ENCODE measurements around the gene FARSB. TPM values are rescaled to one million over a fixed set of nuclear protein-coding genes. Genes with fewer than 3 reads are reported as not detected.

FARSB gene
- total RNA-seq, result 10 to 100 TPM in 3 of 4 donors, 1 to 10 TPM in 1; 9.4 to 24.1 (median 16.2) TPM

DNA sequence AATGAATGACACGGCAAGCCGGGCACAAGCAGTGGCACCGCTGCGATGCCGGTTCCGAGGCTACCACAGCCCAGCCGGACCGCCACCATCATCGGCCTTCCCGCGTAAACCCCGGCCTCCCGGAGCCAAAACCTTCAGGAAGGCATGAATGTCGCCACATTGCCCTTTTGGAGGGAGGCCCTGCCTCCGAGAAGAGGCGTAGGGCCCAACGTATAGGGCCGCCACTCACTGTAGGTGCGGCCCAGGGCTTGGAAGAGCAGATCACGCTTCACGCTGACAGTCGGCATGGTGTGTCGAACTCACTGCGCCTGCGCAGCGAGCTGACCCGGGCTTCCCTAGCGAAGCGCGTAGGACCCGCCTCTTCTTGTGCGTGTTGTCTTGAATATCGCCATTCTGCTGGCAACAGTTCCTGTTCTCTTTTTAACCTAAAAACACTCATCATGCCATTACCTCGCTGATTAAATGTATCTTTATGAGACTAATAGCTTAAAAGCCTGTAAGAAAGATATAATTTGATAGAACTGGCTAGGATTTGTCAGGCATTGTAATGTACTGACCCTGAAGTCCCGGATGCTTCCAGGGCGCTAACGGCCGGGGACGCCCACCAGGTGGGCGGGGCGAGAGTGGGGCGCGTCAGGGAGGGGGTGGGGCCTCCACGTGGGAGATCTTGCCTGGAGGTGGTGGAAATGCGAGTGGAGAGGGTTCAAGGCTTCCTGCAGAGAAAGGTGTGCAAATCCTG lies at the start of gene FARSB:
Gene FARSB, minus strand, starts transcription at position 306 of the 739 bp plus-strand sequence. Its CDS starts 19 bp downstream, at position 287.
- H3K27me3 ChIP-seq, result no peaks in the 10 kb centered on the region
- peak; percentile 92 to 94 for DNase-seq
- no peaks in the 10 kb centered on the region for H3K9me3 ChIP-seq
- H3K4me1 ChIP-seq, result no peaks in the 10 kb centered on the region
- intact Hi-C loops (cut with DNase I; ENCODE audit: low total_unique reads), result no loop called here
- peak within 1 kb of the TSS; percentile 88 to 97 for H3K27ac ChIP-seq
- TF ChIP-seq POLR2A (IDR thresholded peaks at IDR 0.05), result peak; percentile 28 to 39
- TF ChIP-seq, protein P1, sequence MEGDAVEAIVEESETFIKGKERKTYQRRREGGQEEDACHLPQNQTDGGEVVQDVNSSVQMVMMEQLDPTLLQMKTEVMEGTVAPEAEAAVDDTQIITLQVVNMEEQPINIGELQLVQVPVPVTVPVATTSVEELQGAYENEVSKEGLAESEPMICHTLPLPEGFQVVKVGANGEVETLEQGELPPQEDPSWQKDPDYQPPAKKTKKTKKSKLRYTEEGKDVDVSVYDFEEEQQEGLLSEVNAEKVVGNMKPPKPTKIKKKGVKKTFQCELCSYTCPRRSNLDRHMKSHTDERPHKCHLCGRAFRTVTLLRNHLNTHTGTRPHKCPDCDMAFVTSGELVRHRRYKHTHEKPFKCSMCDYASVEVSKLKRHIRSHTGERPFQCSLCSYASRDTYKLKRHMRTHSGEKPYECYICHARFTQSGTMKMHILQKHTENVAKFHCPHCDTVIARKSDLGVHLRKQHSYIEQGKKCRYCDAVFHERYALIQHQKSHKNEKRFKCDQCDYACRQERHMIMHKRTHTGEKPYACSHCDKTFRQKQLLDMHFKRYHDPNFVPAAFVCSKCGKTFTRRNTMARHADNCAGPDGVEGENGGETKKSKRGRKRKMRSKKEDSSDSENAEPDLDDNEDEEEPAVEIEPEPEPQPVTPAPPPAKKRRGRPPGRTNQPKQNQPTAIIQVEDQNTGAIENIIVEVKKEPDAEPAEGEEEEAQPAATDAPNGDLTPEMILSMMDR (IDR thresholded peaks at IDR 0.05), result no peak
- H3K36me3 ChIP-seq, result no peaks in the 10 kb centered on the region
- peak within 1 kb of the TSS; percentile 86 to 92 for H3K4me3 ChIP-seq

DNA sequence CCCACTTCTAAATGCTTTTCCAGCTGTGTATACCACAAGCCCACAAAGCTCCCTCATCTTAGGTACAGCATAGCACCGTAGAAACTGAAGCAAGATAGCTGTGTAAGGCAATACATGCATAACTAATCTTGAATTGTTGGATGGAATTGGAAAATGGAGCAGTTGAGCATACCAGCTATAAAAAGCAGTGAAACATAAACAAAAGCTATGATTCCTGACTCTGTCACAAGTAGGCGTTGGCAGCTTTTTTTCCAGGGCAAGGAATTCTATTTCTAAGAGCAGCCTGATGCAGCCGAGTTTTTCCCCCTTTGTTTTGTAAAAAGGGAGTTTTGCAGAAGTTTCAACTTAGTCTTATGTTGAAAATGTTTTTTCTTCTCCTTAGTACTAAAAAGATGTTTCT lies 48.0 kb upstream of the FARSB start:
- Histone ChIP-seq H3K36me3 (no peaks in the 10 kb centered on the region), H3K4me3 (no peak overlapping the region), H3K27me3 (peaks cover 0 to 5% of the 10 kb centered on the region in 2 donors), H3K4me1 (no peaks in the 10 kb centered on the region), H3K27ac (no peak overlapping the region), H3K9me3 (no peaks in the 10 kb centered on the region)
- no peak for DNase-seq
- TF ChIP-seq, protein P1 (IDR thresholded peaks at IDR 0.05), result no peak
- TF ChIP-seq POLR2A (IDR thresholded peaks at IDR 0.05), result no peak
- intact Hi-C loops (cut with DNase I; ENCODE audit: low total_unique reads), result loop anchor here (10.0 kb wide), 1 partner anchor 201 kb away; no protein-coding TSS in a partner anchor

DNA sequence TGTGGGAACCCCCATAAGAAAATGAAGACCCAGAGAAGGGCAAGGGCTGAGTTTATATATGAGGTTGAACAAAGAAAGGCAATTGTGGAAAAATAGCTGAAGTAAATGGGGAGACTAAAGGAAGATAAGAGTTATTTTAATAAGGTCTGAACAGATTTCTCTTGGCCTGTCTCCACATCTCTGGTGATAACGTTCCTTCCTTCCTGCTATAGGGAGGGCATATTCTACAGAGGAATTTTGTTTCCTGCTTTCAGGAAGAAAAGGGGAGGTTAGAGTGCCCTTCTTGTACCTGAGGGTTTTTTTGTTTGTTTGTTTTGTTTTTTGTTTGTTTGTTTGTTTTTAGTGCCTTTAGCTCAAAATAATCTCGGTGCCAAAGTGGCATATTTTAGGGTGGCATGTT lies 47.2 kb upstream of the FARSB start:
- DNase-seq, result no peak
- no peaks in the 10 kb centered on the region for H3K4me1 ChIP-seq
- H3K4me3 ChIP-seq, result no peak overlapping the region
- H3K27me3 ChIP-seq, result peaks cover 0 to 5% of the 10 kb centered on the region in 2 donors
- no peak overlapping the region for H3K27ac ChIP-seq
- no peaks in the 10 kb centered on the region for H3K36me3 ChIP-seq
- TF ChIP-seq, protein P1 (IDR thresholded peaks at IDR 0.05), result no peak
- H3K9me3 ChIP-seq, result no peaks in the 10 kb centered on the region
- intact Hi-C loops (cut with DNase I; ENCODE audit: low total_unique reads), result loop anchor here (10.0 kb wide), 1 partner anchor 202 kb away; no protein-coding TSS in a partner anchor

- no peaks in the 10 kb centered on the region for H3K9me3 ChIP-seq
- H3K36me3 ChIP-seq, result no peaks in the 10 kb centered on the region
- H3K27ac ChIP-seq, result no peak overlapping the region
- intact Hi-C loops (cut with DNase I; ENCODE audit: low total_unique reads), result loop anchor here (10.0 kb wide), 1 partner anchor 203 kb away; no protein-coding TSS in a partner anchor
- no peak overlapping the region for H3K4me3 ChIP-seq
- TF ChIP-seq, protein P1 (IDR thresholded peaks at IDR 0.05), result no peak
- TF ChIP-seq POLR2A (IDR thresholded peaks at IDR 0.05), result no peak
- no peak for DNase-seq
- H3K4me1 ChIP-seq, result no peaks in the 10 kb centered on the region
- H3K27me3 ChIP-seq, result peaks cover 0 to 5% of the 10 kb centered on the region in 2 donors
Measured at GRCh38 chr2:222701721-222702131, 45.8 kb upstream of the FARSB start.

GRCh38 chr2:222701233-222701632 lies 45.3 kb upstream of the FARSB start:
- no peak for TF ChIP-seq POLR2A (IDR thresholded peaks at IDR 0.05)
- TF ChIP-seq, protein P1 (IDR thresholded peaks at IDR 0.05), result no peak
- H3K27me3 ChIP-seq, result peaks cover 0 to 5% of the 10 kb centered on the region in 2 donors
- no peaks in the 10 kb centered on the region for H3K9me3 ChIP-seq
- H3K4me1 ChIP-seq, result no peaks in the 10 kb centered on the region
- H3K36me3 ChIP-seq, result no peaks in the 10 kb centered on the region
- no peak overlapping the region for H3K27ac ChIP-seq
- no peak overlapping the region for H3K4me3 ChIP-seq
- intact Hi-C loops (cut with DNase I; ENCODE audit: low total_unique reads), result loop anchor here (10.0 kb wide), 1 partner anchor 204 kb away; no protein-coding TSS in a partner anchor
- no peak for DNase-seq

Measured in uterus (tissue), 4 donors.